Measurements from ENCODE around the gene AXL. TPM values are rescaled to one million over a fixed set of nuclear protein-coding genes. Genes with fewer than 3 reads are reported as not detected.

The AXL gene
- total and polyA plus RNA-seq, 5 donors = 12.3 to 43.6 (median 37.8) TPM

GRCh38 chr19:41302624-41303351 lies 83.8 kb downstream of the AXL start:
- WGBS = 66% methylated on average over 21 of the region's 21 CpGs
- Histone ChIP-seq H3K4me1 (ENCODE audit: control insufficient read depth, insufficient read depth, low read length) (peaks cover 27% of the 10 kb centered on the region), H3K9me3 (ENCODE audit: control insufficient read depth, low read length) (no peaks in the 10 kb centered on the region), H3K27ac (ENCODE audit: low read length) (no peak overlapping the region), H3K4me3 (ENCODE audit: low read length) (no peak overlapping the region), H3K27me3 (ENCODE audit: control insufficient read depth, insufficient read depth) (no peaks in the 10 kb centered on the region)
- ATAC-seq (no peak), DNase-seq (peak in 1 of 3 donors; percentile 73)
- intact Hi-C loops (cut with DNase I) = loop anchor here in 2 of 4 donors (5.0 kb wide), 2 partner anchors 35 to 90 kb away; no protein-coding TSS in a partner anchor

DNA sequence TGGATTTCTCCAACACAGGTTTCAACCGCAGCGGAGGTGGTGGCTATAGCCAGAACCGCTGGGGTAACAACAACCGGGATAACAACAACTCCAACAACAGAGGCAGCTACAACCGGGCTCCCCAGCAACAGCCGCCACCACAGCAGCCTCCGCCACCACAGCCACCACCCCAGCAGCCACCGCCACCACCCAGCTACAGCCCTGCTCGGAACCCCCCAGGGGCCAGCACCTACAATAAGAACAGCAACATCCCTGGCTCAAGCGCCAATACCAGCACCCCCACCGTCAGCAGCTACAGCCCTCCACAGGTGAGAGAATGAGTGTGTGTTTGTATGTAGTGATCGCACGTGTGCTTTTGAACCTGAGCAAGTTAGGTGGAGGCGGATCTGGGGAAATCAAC lies 84.9 kb downstream of the AXL start:
- Histone ChIP-seq H3K27me3 (ENCODE audit: control insufficient read depth, insufficient read depth) (no peaks in the 10 kb centered on the region), H3K4me1 (ENCODE audit: control insufficient read depth, insufficient read depth, low read length) (peaks cover 21% of the 10 kb centered on the region), H3K4me3 (ENCODE audit: low read length) (no peak overlapping the region), H3K27ac (ENCODE audit: low read length) (no peak overlapping the region), H3K9me3 (ENCODE audit: control insufficient read depth, low read length) (no peaks in the 10 kb centered on the region)
- DNase-seq (peak in 1 of 3 donors; percentile 73), ATAC-seq (no peak)
- intact Hi-C loops (cut with DNase I) = loop anchor here in 2 of 4 donors (5.0 kb wide), 2 partner anchors 37 to 92 kb away; no protein-coding TSS in a partner anchor
- 91% methylated on average over 14 of the region's 14 CpGs for WGBS

DNA sequence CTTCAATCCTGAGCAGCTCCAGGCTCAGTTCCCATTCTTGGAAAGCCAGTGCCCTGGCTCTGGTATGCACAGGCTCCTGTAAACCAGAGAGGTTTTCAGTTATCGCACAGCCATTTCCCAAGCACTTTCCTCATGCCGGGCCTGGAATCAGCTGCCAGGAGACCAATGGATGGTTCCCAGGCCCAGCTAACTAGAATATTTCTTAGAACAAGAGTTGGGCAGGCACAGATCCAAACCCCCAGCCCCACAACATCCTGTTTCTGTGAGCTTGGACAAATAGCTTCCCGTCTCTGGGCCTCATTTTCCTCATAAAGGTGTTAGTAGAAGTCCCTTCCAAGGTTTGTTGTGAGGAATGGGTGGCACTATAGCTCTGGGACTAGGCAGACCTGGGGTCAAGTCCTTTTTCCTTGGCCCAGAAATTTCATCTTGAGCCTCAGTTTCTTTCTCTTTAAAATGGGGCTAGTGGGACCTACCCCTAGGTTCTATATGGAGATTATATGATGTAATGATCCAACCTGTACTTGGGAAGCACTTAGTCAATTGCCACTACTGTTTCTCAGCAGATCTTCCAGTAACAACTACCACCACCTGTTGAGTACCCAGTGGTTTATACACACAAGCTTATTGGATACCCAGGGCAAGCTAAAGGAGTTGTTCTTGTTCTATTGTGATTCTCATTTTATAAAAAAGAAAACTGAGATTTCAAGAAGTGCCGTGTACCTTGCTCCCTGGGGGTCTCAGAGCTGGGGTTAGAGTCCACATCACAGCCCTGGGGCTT lies 85.9 kb downstream of the AXL start:
- ATAC-seq (no peak), DNase-seq (no peak)
- Histone ChIP-seq H3K27ac (ENCODE audit: low read length) (no peak overlapping the region), H3K4me1 (ENCODE audit: control insufficient read depth, insufficient read depth, low read length) (peaks cover 15% of the 10 kb centered on the region), H3K27me3 (ENCODE audit: control insufficient read depth, insufficient read depth) (no peaks in the 10 kb centered on the region), H3K4me3 (ENCODE audit: low read length) (no peak overlapping the region), H3K9me3 (ENCODE audit: control insufficient read depth, low read length) (no peaks in the 10 kb centered on the region)
- intact Hi-C loops (cut with DNase I) = loop anchor here (5.0 kb wide), 5 partner anchors 38 to 103 kb away; partner anchors contain the start of gene HNRNPUL1 (in 2 of the 4)
- 56% methylated on average over 4 of the region's 4 CpGs for WGBS

DNA sequence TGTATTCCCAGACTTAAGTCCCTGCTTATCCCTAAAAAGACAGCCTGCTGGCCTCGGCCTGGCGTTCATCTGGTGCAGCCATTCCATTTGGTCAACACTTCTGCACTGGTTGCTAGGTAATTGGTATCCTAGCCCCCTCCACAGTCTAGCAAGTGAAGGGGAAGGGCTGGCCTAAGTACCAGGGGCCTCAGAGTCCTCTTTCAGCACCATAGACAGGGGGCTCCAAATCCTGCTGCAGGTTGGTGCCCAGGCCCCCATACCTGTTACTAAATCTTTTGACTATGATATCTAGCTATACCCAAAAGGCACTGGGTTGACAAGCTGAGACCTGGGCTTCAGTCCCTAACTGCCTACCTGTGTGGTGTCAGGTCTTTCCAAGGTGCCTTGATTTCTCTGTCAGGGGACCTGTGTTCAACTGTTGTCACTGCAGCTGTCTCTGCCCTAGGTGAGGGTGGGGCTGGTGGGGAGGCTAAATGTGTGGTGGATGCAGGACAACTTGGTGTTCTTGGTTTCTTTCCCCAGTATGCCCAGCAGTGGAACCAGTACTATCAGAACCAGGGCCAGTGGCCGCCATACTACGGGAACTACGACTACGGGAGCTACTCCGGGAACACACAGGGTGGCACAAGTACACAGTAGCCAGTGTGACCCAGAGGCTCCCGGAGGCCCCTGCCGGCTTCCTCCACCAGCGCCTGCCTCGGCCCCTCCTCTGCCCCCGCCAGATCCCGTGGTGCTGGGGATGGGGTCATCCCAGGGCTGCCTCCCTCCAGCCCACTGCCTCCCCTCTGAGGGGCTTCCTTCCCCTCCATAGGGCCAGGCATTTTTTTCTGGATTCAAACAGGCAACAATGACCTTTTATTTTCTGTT lies 87.1 kb downstream of the AXL start:
- Histone ChIP-seq H3K4me1 (ENCODE audit: control insufficient read depth, insufficient read depth, low read length) (peaks cover 11% of the 10 kb centered on the region), H3K27ac (ENCODE audit: low read length) (no peak overlapping the region), H3K4me3 (ENCODE audit: low read length) (no peak overlapping the region), H3K27me3 (ENCODE audit: control insufficient read depth, insufficient read depth) (no peaks in the 10 kb centered on the region), H3K9me3 (ENCODE audit: control insufficient read depth, low read length) (no peaks in the 10 kb centered on the region)
- WGBS = 74% methylated on average over 13 of the region's 13 CpGs
- intact Hi-C loops (cut with DNase I) = loop anchor here in 3 of 4 donors (5.0 kb wide), 3 partner anchors 44 to 104 kb away; partner anchors contain the start of gene HNRNPUL1 (in 2 of the 3)
- no peak for ATAC-seq
- no peak for DNase-seq

- Histone ChIP-seq H3K27ac (ENCODE audit: low read length) (no peak overlapping the region), H3K4me1 (ENCODE audit: control insufficient read depth, insufficient read depth, low read length) (peaks cover 8% of the 10 kb centered on the region), H3K9me3 (ENCODE audit: control insufficient read depth, low read length) (no peaks in the 10 kb centered on the region), H3K4me3 (ENCODE audit: low read length) (no peak overlapping the region), H3K27me3 (ENCODE audit: control insufficient read depth, insufficient read depth) (no peaks in the 10 kb centered on the region)
- ATAC-seq (no peak), DNase-seq (no peak)
- WGBS = 62% methylated on average over 8 of the region's 8 CpGs
- intact Hi-C loops (cut with DNase I) = loop anchor here in 3 of 4 donors (5.0 kb wide), 3 partner anchors 45 to 105 kb away; partner anchors contain the start of gene HNRNPUL1 (in 2 of the 3)
These were observed 88.3 kb downstream of the AXL start for GRCh38 chr19:41307090-41307875.

DNA sequence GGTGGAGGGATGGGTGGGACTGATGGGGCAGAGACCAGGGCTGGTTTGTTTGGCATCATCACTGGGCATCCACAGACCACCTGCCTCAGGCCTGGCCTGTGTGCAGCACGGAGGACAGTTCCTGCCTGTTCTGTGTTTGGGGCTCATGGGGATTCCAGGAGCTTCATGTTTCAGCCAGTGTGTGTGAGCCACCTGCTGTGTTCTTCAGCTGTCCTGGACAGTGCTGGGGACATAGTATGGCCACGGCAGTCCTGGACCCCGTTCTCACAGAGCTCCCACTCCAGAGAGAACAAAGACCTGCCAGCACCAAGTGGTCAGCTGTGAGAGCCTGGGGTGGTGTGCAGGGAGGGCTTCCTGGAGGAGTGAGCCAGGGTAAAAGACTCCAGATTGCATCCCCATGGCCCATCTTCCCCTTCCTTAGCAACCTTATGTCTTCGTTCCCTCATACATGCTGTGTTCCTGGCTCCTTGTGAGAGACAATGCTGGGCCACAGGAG lies 89.0 kb downstream of the AXL start:
- intact Hi-C loops (cut with DNase I) = loop anchor here in 3 of 4 donors (5.0 kb wide), 3 partner anchors 46 to 106 kb away; partner anchors contain the start of gene HNRNPUL1 (in 2 of the 3)
- Histone ChIP-seq H3K27ac (ENCODE audit: low read length) (peak overlapping the region; percentile 86), H3K4me1 (ENCODE audit: control insufficient read depth, insufficient read depth, low read length) (peaks cover 8% of the 10 kb centered on the region), H3K27me3 (ENCODE audit: control insufficient read depth, insufficient read depth) (no peaks in the 10 kb centered on the region), H3K4me3 (ENCODE audit: low read length) (no peak overlapping the region), H3K9me3 (ENCODE audit: control insufficient read depth, low read length) (no peaks in the 10 kb centered on the region)
- 40% methylated on average over 4 of the region's 4 CpGs for WGBS
- no peak for DNase-seq
- peak in 1 of 2 donors; percentile 3 for ATAC-seq

GRCh38 chr19:41308450-41309179 lies 89.6 kb downstream of the AXL start:
- Histone ChIP-seq H3K27me3 (ENCODE audit: control insufficient read depth, insufficient read depth) (no peaks in the 10 kb centered on the region), H3K4me1 (ENCODE audit: control insufficient read depth, insufficient read depth, low read length) (peaks cover 8% of the 10 kb centered on the region), H3K4me3 (ENCODE audit: low read length) (no peak overlapping the region), H3K27ac (ENCODE audit: low read length) (peak overlapping the region; percentile 90), H3K9me3 (ENCODE audit: control insufficient read depth, low read length) (no peaks in the 10 kb centered on the region)
- 20% methylated on average over 8 of the region's 8 CpGs for WGBS
- ATAC-seq (peak; percentile 61 to 74), DNase-seq (peak; percentile 91 to 97 (median 96))
- intact Hi-C loops (cut with DNase I) = loop anchor here in 3 of 4 donors (5.0 kb wide), 3 partner anchors 46 to 106 kb away; partner anchors contain the start of gene HNRNPUL1 (in 2 of the 3)

DNA sequence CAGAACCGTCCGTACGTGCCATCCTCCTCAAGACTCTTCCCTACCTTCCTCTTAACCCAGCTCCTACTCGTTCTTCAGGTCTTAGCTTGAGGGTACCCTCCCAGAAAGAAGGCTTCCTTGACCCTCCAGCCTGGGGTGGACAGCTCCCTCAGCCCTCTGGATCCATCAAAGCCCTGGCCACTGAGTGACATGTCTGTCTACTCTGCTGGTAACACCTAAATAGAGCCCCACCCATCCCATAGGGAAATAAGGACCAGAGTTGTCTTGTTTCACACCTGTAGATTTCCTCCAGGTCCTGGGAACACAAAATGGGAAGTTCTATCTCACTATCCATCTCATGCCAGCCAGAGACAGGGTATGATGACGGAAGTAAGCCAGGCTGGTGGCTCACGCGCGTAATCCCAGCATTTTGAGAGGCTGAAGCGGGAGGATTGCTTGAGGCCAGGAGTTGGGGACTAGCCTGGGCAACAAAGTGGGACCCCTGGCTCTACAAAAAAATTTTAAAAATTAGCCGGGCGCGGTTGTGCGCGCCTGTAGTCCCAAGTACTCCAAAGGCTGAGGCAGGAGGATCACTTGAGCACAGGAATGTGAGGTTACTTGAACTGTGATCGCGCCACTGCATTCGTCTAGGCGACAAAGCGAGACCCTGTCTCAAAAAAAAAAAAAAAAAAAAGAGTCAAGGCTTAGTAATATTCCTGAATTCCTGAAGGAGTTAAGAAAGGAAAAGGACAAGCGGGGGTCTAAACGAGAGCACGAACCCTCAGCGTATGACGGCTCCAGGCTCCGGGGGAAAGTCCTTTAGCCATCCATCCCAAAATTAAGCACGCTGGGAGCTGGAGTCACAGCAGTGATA lies 90.4 kb downstream of the AXL start:
- H3K4me3 ChIP-seq (ENCODE audit: low read length) = peak overlapping the region; percentile 92
- H3K27me3 ChIP-seq (ENCODE audit: control insufficient read depth, insufficient read depth) = no peaks in the 10 kb centered on the region
- peak overlapping the region; percentile 90 for H3K27ac ChIP-seq (ENCODE audit: low read length)
- peak; percentile 20 to 22 for ATAC-seq
- WGBS = 9% methylated on average over 26 of the region's 26 CpGs
- intact Hi-C loops (cut with DNase I) = loop anchor here in 3 of 4 donors (5.0 kb wide), 3 partner anchors 47 to 107 kb away; partner anchors contain the start of gene HNRNPUL1 (in 2 of the 3)
- no peaks in the 10 kb centered on the region for H3K9me3 ChIP-seq (ENCODE audit: control insufficient read depth, low read length)
- H3K4me1 ChIP-seq (ENCODE audit: control insufficient read depth, insufficient read depth, low read length) = peaks cover 8% of the 10 kb centered on the region
- DNase-seq = no peak
